HepG2 (cell line): ENCODE measurements around the gene NOM1. TPM values are rescaled to one million over a fixed set of nuclear protein-coding genes. Genes with fewer than 3 reads are reported as not detected.

ENCODE experiments used
- CBX5 ChIP-seq: sonication (generic); formaldehyde crosslinking; IDR thresholded peaks from 2 replicates; pipeline ENCODE4 v1.4.0; 2020; ENCODE audit warnings: missing genetic modification reagents, borderline replicate concordance
- DR1 ChIP-seq: sonication (generic); formaldehyde crosslinking; IDR thresholded peaks from 2 replicates; pipeline ENCODE4 v1.8.0; 2021; ENCODE audit warnings: mild to moderate bottlenecking, missing genetic modification reagents, inconsistent platforms
- HMG20A ChIP-seq: IDR thresholded peaks from 2 replicates; pipeline ENCODE4 v1.6.1; 2016; ENCODE audit warnings: borderline replicate concordance
- KLF12 ChIP-seq: sonication (generic); formaldehyde crosslinking; IDR thresholded peaks from 2 replicates; pipeline ENCODE4 v1.4.0; 2020; ENCODE audit warnings: missing genetic modification reagents, borderline replicate concordance
- MAFG ChIP-seq: sonication (generic); formaldehyde crosslinking; IDR thresholded peaks from 2 replicates; pipeline ENCODE4 v1.5.1; 2020; ENCODE audit warnings: mild to moderate bottlenecking, missing genetic modification reagents
- MEIS1 ChIP-seq: sonication (generic); formaldehyde crosslinking; IDR thresholded peaks from 2 replicates; pipeline ENCODE4 v1.9.0; 2021; ENCODE audit warnings: mild to moderate bottlenecking, missing genetic modification reagents, moderate library complexity, borderline replicate concordance
- MEIS2 ChIP-seq: sonication (generic); formaldehyde crosslinking; IDR thresholded peaks from 2 replicates; pipeline ENCODE4 v1.9.0; 2021; ENCODE audit warnings: mild to moderate bottlenecking, missing genetic modification reagents
- MLLT10 ChIP-seq: sonication (generic); formaldehyde crosslinking; IDR thresholded peaks from 2 replicates; pipeline ENCODE4 v1.4.0; 2020; ENCODE audit warnings: missing genetic modification reagents
- USF2 ChIP-seq, 2 experiments: sonication (generic) in 1 of 2; formaldehyde crosslinking in 1 of 2; IDR thresholded peaks; 2 replicates each; pipeline versions ENCODE4 v1.5.1 to v1.6.1; 2011 to 2020; ENCODE audit warnings: borderline replicate concordance in 1 of 2, low read depth in 1 of 2, low read length in 1 of 2, mild to moderate bottlenecking in 1 of 2, missing genetic modification reagents in 1 of 2, moderate library complexity in 1 of 2
- ZFP36 ChIP-seq: fragments of 150-350 bp; IDR thresholded peaks from 2 replicates; pipeline ENCODE4 v1.6.1; 2018; ENCODE audit warnings: borderline replicate concordance, low read length, low read depth; ENCODE audit not compliant: partially characterized antibody
- ZNF235 ChIP-seq: sonication (generic); formaldehyde crosslinking; IDR thresholded peaks from 2 replicates; pipeline ENCODE4 v1.8.1; 2023; ENCODE audit warnings: mild to moderate bottlenecking, missing genetic modification reagents, borderline replicate concordance
- ZNF256 ChIP-seq: sonication (generic); formaldehyde crosslinking; conservative IDR thresholded peaks from 2 replicates; pipeline ENCODE4 v1.4.0; 2020; ENCODE audit warnings: missing genetic modification reagents
- ZNF451 ChIP-seq: sonication (generic); formaldehyde crosslinking; IDR thresholded peaks from 2 replicates; pipeline ENCODE4 v1.5.0; 2020; ENCODE audit warnings: mild to moderate bottlenecking, missing genetic modification reagents
- ZSCAN31 ChIP-seq: sonication (generic); formaldehyde crosslinking; IDR thresholded peaks from 2 replicates; pipeline ENCODE4 v1.5.0; 2020; ENCODE audit warnings: low read depth, mild to moderate bottlenecking, missing genetic modification reagents
- polyA plus RNA-seq, 8 experiments: library from polyadenylated mRNA; depleted of rRNA in 3 of 8; stranded (reverse) in 7 of 8; unstranded in 1 of 8; fragments of >200 nt; fragmentation: Illumina TruSeq in 4 of 8; extraction: Trizol in 4 of 8; gene quantifications; 2 replicates each; pipeline versions ENCODE4 v1.2.1 to v1.2.3, GENCODE V29; 2011 to 2016; ENCODE audit warnings: low read depth in 4 of 8, missing spikeins in 1 of 8, mixed read lengths in 1 of 8; ENCODE audit not compliant: insufficient read depth in 1 of 8
- total RNA-seq, 5 experiments: library from RNA; depleted of rRNA; stranded (reverse); fragments of >200 nt; fragmentation: Illumina TruSeq; extraction: Trizol; gene quantifications; 2 replicates each; pipeline ENCODE4 v1.2.3, GENCODE V29; 2016; ENCODE audit warnings: low read depth in 1 of 5
- TF ChIP-seq, protein P1 (sequence below): IDR thresholded peaks from 2 replicates; pipeline ENCODE4 v1.6.1; 2012; ENCODE audit warnings: low read depth, low read length, improper control_type of control experiment
- TF ChIP-seq, protein P2 (sequence below): IDR thresholded peaks from 2 replicates; pipeline ENCODE4 v1.6.1; 2018; ENCODE audit warnings: missing genetic modification reagents, mild to moderate bottlenecking, missing compliant biosample characterization
- TF ChIP-seq, protein P3 (sequence below): sonication (generic); IDR thresholded peaks from 2 replicates; pipeline ENCODE4 v1.6.1; 2016; ENCODE audit warnings: low read depth, borderline replicate concordance
- TF ChIP-seq, protein P4 (sequence below): sonication (generic); formaldehyde crosslinking; IDR thresholded peaks from 2 replicates; pipeline ENCODE4 v1.5.0; 2020; ENCODE audit warnings: mild to moderate bottlenecking, missing genetic modification reagents, borderline replicate concordance

NOM1 gene
- total and polyA plus RNA-seq, 2 of the 13 experiments (the other 11 are each of a cell fraction or from before 2014, with no cell fraction given) = 14.2 to 26.2 TPM

DNA sequence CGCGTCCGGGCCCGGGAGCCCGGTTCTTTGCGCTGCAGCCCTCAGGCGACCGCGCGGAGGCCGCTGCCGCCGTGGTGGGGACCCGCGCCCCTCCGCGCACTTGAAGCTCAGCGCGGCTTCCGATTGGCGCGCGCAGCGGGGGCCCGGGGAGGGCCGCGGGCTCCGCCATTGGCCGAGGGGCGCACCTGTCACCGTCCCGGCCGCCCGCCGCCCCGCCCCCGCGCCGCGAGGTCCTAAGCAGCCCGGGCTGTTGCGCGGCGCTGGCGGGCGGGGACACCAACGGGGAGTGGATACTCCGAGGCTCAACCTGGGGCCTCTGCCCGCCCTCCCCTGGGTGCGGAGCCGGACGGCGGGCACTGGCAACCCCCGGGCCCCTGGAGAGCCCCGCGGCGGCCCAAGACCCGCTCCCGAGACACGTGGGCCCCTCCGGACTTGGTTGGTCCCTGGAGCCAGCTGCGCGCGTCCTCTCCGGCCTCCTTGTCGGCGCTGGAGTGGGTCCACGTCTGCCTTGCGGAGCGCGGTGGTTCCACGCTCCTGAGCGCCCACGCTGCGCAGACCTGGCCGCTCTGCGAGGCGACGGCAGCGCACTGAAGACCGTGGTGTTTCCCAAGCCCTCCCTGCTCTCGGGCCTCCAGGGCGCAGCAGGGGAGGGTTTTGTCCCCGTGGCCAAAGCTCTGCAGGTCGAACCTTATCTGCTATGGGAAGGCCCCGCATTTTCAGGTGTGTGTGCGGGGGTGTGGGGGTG lies 61.2 kb downstream of the NOM1 start, which contains the start of gene MNX1 (continued):
- TF ChIP-seq, protein P1, sequence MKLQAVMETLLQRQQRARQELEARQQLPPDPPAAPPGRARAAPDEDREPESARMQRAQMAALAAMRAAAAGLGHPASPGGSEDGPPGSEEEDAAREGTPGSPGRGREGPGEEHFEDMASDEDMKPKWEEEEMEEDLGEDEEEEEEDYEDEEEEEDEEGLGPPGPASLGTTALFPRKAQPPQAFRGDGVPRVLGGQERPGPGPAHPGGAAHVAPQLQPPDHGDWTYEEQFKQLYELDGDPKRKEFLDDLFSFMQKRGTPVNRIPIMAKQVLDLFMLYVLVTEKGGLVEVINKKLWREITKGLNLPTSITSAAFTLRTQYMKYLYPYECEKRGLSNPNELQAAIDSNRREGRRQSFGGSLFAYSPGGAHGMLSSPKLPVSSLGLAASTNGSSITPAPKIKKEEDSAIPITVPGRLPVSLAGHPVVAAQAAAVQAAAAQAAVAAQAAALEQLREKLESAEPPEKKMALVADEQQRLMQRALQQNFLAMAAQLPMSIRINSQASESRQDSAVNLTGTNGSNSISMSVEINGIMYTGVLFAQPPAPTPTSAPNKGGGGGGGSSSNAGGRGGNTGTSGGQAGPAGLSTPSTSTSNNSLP = no peak
- no peak; the same call in 1 of the 2 replicates for TF ChIP-seq MEIS1
- no peak for TF ChIP-seq DR1
- no peak for TF ChIP-seq USF2 (IDR thresholded peaks at IDR 0.05; ENCODE audit: low read depth, low read length)
- TF ChIP-seq USF2 (CRISPR knock-in tag; IDR thresholded peaks at IDR 0.05; ENCODE audit: borderline replicate concordance) = no peak
- TF ChIP-seq HMG20A (CRISPR knock-in tag) = no peak
- TF ChIP-seq, protein P2, sequence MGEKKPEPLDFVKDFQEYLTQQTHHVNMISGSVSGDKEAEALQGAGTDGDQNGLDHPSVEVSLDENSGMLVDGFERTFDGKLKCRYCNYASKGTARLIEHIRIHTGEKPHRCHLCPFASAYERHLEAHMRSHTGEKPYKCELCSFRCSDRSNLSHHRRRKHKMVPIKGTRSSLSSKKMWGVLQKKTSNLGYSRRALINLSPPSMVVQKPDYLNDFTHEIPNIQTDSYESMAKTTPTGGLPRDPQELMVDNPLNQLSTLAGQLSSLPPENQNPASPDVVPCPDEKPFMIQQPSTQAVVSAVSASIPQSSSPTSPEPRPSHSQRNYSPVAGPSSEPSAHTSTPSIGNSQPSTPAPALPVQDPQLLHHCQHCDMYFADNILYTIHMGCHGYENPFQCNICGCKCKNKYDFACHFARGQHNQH (CRISPR knock-in tag) = no peak
- TF ChIP-seq MAFG = no peak
- peak; percentile 41; the same call in 1 of the 2 replicates for TF ChIP-seq KLF12 (CRISPR knock-in tag)
- TF ChIP-seq, protein P3, sequence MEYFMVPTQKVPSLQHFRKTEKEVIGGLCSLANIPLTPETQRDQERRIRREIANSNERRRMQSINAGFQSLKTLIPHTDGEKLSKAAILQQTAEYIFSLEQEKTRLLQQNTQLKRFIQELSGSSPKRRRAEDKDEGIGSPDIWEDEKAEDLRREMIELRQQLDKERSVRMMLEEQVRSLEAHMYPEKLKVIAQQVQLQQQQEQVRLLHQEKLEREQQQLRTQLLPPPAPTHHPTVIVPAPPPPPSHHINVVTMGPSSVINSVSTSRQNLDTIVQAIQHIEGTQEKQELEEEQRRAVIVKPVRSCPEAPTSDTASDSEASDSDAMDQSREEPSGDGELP = no peak
- TF ChIP-seq ZSCAN31 (CRISPR knock-in tag) = 0 out of 2 replicates have a peak, but pooled peaks have one; percentile 8
- 0 out of 2 replicates have a peak, but pooled peaks have one; percentile 14 for TF ChIP-seq ZNF451 (CRISPR knock-in tag)
- TF ChIP-seq ZFP36 = no peak
- TF ChIP-seq, protein P4, sequence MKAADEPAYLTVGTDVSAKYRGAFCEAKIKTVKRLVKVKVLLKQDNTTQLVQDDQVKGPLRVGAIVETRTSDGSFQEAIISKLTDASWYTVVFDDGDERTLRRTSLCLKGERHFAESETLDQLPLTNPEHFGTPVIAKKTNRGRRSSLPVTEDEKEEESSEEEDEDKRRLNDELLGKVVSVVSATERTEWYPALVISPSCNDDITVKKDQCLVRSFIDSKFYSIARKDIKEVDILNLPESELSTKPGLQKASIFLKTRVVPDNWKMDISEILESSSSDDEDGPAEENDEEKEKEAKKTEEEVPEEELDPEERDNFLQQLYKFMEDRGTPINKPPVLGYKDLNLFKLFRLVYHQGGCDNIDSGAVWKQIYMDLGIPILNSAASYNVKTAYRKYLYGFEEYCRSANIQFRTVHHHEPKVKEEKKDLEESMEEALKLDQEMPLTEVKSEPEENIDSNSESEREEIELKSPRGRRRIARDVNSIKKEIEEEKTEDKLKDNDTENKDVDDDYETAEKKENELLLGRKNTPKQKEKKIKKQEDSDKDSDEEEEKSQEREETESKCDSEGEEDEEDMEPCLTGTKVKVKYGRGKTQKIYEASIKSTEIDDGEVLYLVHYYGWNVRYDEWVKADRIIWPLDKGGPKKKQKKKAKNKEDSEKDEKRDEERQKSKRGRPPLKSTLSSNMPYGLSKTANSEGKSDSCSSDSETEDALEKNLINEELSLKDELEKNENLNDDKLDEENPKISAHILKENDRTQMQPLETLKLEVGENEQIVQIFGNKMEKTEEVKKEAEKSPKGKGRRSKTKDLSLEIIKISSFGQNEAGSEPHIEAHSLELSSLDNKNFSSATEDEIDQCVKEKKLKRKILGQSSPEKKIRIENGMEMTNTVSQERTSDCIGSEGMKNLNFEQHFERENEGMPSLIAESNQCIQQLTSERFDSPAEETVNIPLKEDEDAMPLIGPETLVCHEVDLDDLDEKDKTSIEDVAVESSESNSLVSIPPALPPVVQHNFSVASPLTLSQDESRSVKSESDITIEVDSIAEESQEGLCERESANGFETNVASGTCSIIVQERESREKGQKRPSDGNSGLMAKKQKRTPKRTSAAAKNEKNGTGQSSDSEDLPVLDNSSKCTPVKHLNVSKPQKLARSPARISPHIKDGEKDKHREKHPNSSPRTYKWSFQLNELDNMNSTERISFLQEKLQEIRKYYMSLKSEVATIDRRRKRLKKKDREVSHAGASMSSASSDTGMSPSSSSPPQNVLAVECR (CRISPR knock-in tag) = peak; percentile 40; the same call in 1 of the 2 replicates
- peak; percentile 64; the same call in 1 of the 2 replicates for TF ChIP-seq MEIS2 (CRISPR knock-in tag)
- no peak for TF ChIP-seq ZNF256 (CRISPR knock-in tag)
- TF ChIP-seq ZNF235 = no peak
- TF ChIP-seq CBX5 = no peak
- no peak for TF ChIP-seq MLLT10
